AG04450 (cell line): Measurements from ENCODE around the gene SUSD5. TPM values are rescaled to one million over a fixed set of nuclear protein-coding genes. Genes with fewer than 3 reads are reported as not detected.

ENCODE experiments used
- CTCF ChIA-PET: fragments of 300-600, 350-600 bp; formaldehyde crosslinking; extraction: SDS; loops from one replicate; lab custom pipeline; 2022; ENCODE audit warnings: antibody characterized with exemption, inconsistent platforms; lab: Charles Lee
- POLR2A ChIA-PET: fragments of 350-600 bp; formaldehyde crosslinking; extraction: SDS; loops from one replicate; lab custom pipeline; 2021; ENCODE audit warnings: antibody characterized with exemption, inconsistent platforms; lab: Yijun Ruan, JAX
- DNase-seq: peaks from one replicate; pipeline ENCODE4 v3.0.0-alpha.2; 2011; ENCODE audit warnings: low read depth, low spot score
- H3K27ac ChIP-seq: one replicate; pipeline ENCODE4 v1.5.1; 2012; ENCODE audit warnings: low read depth, low read length, control low read depth
- H3K27me3 ChIP-seq: one replicate; pipeline ENCODE4 v1.6.0; 2012; ENCODE audit warnings: low read length; ENCODE audit not compliant: control insufficient read depth, insufficient read depth
- H3K4me3 ChIP-seq: 2 replicates; pipeline ENCODE4 v1.5.1; 2011; ENCODE audit warnings: mild to moderate bottlenecking, low read depth, low read length, control low read depth
- H3K9me3 ChIP-seq: 2 replicates; pipeline ENCODE4 v1.5.1; 2012; ENCODE audit warnings: low read length; ENCODE audit not compliant: control insufficient read depth, insufficient read depth
- CTCF ChIP-seq: IDR thresholded peaks from 2 replicates; pipeline ENCODE4 v1.5.1; 2011; ENCODE audit warnings: low read depth, low read length, control low read depth, inconsistent platforms
- polyA plus RNA-seq: library from polyadenylated mRNA; depleted of rRNA; stranded (reverse); fragments of >200 nt; gene quantifications from 2 replicates; pipeline ENCODE4 v1.2.3, GENCODE V29; 2011

SUSD5 gene
- polyA plus RNA-seq, 1 experiment: 1.8 TPM

- ChIA-PET POLR2A (no interaction called here), CTCF (no interaction called here)
- no peak for DNase-seq
These were observed 43.7 kb downstream of the SUSD5 start for GRCh38 chr3:33174711-33175414.

GRCh38 chr3:33174095-33174494 is 44.5 kb downstream of the SUSD5 start:
- H3K4me3 ChIP-seq: no peak overlapping the region
- POLR2A ChIA-PET: no interaction called here
- H3K9me3 ChIP-seq: no peaks in the 10 kb centered on the region
- TF ChIP-seq CTCF: no peak
- H3K27ac ChIP-seq: no peak overlapping the region
- no peaks in the 10 kb centered on the region for H3K27me3 ChIP-seq
- no peak for DNase-seq
- CTCF ChIA-PET: no interaction called here

More at GRCh38 chr3:33174711-33175414, 43.7 kb downstream of the SUSD5 start:
- no peaks in the 10 kb centered on the region for H3K9me3 ChIP-seq
- no peak for TF ChIP-seq CTCF
- no peak overlapping the region for H3K27ac ChIP-seq
- no peak overlapping the region for H3K4me3 ChIP-seq
- H3K27me3 ChIP-seq: no peaks in the 10 kb centered on the region

DNA sequence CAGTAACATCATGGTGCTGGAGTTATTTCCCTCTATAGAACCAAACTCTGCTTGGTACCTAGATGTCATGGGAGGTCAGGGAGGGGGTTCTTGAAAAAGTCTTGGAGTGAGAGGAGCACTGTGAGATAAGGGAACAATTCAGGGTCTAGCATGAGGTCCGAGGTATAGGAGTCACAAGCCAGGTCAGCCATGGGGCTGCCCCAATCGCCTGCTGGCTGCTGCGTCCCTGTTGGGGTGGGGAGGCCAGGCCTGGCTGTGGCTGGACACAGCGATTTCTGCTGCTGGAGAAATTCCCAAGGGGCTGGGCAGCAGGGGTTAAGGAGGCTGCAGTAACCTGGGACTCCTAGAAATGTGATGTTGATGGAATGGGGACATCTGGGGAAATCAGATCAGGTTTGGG is 44.9 kb downstream of the SUSD5 start:
- CTCF ChIA-PET: no interaction called here
- POLR2A ChIA-PET: no interaction called here
- Histone ChIP-seq H3K9me3 (no peaks in the 10 kb centered on the region), H3K27me3 (no peaks in the 10 kb centered on the region), H3K4me3 (no peak overlapping the region), H3K27ac (no peak overlapping the region)
- no peak for TF ChIP-seq CTCF
- DNase-seq: no peak

DNA sequence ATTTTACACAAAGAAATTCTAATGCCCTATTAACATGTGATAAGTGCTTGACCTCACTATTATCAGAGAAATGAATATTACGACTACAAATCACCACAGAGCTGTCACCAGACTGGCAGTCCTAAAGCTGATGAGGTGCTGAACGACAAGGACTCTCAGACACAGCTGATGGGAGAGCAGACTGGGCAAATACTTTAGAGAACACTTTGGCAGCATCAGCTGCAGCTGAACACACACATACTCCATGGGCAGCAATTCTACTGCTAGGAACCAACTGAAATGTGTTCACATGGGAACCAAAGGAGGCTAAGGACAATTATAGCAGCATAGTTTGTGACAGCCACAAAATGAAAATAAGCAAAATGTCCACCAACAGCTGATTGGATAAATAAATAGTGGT is 45.5 kb downstream of the SUSD5 start:
- ChIA-PET POLR2A (no interaction called here), CTCF (no interaction called here)
- DNase-seq: no peak
- H3K4me3 ChIP-seq: no peak overlapping the region
- H3K9me3 ChIP-seq: no peaks in the 10 kb centered on the region
- H3K27ac ChIP-seq: no peak overlapping the region
- TF ChIP-seq CTCF: no peak
- no peaks in the 10 kb centered on the region for H3K27me3 ChIP-seq

DNA sequence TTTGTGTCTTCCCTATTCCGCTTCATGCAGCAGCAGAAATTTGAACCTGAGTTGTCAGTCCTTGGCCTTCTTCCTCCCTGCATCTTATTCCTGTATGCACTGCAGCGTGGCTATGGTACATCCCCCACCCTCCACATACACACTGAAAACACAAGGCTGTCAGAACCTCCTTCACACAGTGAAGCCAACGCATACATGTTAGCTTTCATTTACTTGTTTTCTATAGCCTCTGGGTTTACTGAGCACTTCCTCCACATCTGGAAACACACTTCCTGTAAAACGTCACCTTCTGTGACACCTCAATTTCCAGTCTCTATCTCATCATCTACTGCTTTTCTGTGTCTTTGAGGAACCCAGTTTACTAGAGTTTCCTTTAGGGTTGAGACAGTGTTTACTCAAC is 47.0 kb downstream of the SUSD5 start:
- ChIA-PET POLR2A (no interaction called here), CTCF (no interaction called here)
- Histone ChIP-seq H3K27ac (no peak overlapping the region), H3K4me3 (no peak overlapping the region), H3K9me3 (no peaks in the 10 kb centered on the region), H3K27me3 (no peaks in the 10 kb centered on the region)
- no peak for DNase-seq
- no peak for TF ChIP-seq CTCF
